ENCODE results near the gene CNR1.

DNA sequence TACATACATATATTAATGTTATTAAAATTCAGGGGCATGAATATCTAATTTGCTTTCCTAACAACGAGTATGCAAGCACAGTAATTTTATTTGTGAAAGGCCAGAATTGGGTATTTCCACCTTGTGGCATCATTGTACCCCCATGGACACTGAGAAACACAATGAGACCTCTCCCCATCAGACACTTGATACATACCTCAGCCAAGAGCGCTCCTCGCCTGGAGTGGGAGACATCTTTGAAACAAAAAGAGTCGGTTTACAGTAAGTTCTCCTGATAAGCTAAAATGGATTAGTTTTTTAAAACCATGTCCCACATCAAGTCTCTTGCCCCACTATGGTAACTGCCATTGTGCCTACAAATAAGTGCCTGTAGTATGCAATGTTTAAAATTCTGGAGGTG lies 2.1 kb downstream of the CNR1 start:
- no peak for TF ChIP-seq POLR2AphosphoS5 (IDR thresholded peaks at IDR 0.05; ENCODE audit: low read depth, low read length)
- no peak for TF ChIP-seq CTCF (IDR thresholded peaks at IDR 0.05)
- TF ChIP-seq, protein P1, sequence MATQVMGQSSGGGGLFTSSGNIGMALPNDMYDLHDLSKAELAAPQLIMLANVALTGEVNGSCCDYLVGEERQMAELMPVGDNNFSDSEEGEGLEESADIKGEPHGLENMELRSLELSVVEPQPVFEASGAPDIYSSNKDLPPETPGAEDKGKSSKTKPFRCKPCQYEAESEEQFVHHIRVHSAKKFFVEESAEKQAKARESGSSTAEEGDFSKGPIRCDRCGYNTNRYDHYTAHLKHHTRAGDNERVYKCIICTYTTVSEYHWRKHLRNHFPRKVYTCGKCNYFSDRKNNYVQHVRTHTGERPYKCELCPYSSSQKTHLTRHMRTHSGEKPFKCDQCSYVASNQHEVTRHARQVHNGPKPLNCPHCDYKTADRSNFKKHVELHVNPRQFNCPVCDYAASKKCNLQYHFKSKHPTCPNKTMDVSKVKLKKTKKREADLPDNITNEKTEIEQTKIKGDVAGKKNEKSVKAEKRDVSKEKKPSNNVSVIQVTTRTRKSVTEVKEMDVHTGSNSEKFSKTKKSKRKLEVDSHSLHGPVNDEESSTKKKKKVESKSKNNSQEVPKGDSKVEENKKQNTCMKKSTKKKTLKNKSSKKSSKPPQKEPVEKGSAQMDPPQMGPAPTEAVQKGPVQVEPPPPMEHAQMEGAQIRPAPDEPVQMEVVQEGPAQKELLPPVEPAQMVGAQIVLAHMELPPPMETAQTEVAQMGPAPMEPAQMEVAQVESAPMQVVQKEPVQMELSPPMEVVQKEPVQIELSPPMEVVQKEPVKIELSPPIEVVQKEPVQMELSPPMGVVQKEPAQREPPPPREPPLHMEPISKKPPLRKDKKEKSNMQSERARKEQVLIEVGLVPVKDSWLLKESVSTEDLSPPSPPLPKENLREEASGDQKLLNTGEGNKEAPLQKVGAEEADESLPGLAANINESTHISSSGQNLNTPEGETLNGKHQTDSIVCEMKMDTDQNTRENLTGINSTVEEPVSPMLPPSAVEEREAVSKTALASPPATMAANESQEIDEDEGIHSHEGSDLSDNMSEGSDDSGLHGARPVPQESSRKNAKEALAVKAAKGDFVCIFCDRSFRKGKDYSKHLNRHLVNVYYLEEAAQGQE (IDR thresholded peaks at IDR 0.05; ENCODE audit: insufficient read depth in 1 of 2, low read depth in 2 of 2, low read length in 1 of 2) = no peak
- no peak for TF ChIP-seq SIN3A (IDR thresholded peaks at IDR 0.05; ENCODE audit: borderline replicate concordance, insufficient read depth, low read depth, low read length)
- no peak for TF ChIP-seq TCF7L2 (IDR thresholded peaks at IDR 0.05; ENCODE audit: low read depth, low read length)
